Effector memory CD4-positive, alpha-beta T cell (primary cell): ENCODE measurements around the gene GPR27.
A peak's percentile ranks its signal among the peaks of the same experiment; 100 is the strongest.

Source experiments
- DNase-seq, 3 donors: peaks; one replicate each; pipeline ENCODE4 v3.0.0-alpha.2; 2020
- H3K27ac ChIP-seq: 2 replicates; pipeline ENCODE4 v1.7.0; 2013; ENCODE audit warnings: mild to moderate bottlenecking, low read length, moderate library complexity; ENCODE audit not compliant: insufficient read depth, poor library complexity, severe bottlenecking
- H3K27me3 ChIP-seq: replicated peaks from 2 replicates; pipeline ENCODE4 v1.7.0; 2013; ENCODE audit warnings: mild to moderate bottlenecking, low read length; ENCODE audit not compliant: insufficient read depth, control insufficient read depth, poor library complexity, severe bottlenecking
- H3K36me3 ChIP-seq: 2 replicates; pipeline ENCODE4 v1.7.0; 2013; ENCODE audit warnings: mild to moderate bottlenecking, low read length, moderate library complexity; ENCODE audit not compliant: control insufficient read depth, insufficient read depth
- H3K4me1 ChIP-seq: 2 replicates; pipeline ENCODE4 v1.7.0; 2013; ENCODE audit warnings: low read length, mild to moderate bottlenecking; ENCODE audit not compliant: control insufficient read depth, insufficient read depth, poor library complexity, severe bottlenecking
- H3K4me3 ChIP-seq: 2 replicates; pipeline ENCODE4 v1.7.0; 2013; ENCODE audit warnings: low read length, low read depth, mild to moderate bottlenecking; ENCODE audit not compliant: insufficient read depth, poor library complexity, severe bottlenecking
- H3K9me3 ChIP-seq: 2 replicates; pipeline ENCODE4 v1.7.0; 2013; ENCODE audit warnings: mild to moderate bottlenecking, low read length, moderate library complexity; ENCODE audit not compliant: control insufficient read depth

GPR27 gene

DNA sequence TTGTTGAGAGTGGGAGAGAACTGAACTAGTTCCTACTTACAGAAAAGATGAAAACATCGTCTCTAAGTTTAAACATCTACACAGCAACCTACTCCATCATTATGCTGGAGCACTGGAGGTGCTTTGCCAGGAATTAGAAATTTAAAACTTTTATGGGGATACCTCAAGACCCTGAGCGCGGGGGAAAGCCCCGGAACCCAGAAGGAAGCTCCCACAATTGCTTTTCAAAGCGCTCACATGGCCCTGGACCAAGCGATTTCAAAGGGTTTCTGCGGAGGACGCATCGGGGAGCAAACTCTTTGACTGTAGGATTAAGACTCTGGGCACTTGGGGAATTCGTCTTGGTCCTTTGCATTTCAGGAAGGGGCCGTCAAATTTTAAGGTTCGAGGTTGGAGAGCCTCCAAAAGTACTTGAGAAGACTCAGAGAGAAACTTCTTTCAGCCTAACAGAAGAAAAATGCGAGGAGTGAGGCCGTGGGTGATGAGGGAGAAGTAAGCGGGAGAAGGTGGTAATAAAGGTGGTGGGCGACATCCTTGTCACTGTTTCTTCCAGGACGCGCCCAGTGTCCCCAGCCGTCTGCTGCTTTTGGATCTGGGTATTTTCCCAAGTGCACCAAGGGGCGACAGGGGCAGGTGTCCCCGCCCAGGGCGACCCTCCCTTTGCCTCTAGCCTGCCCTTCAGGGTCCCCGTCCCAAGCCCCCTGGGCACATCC lies 30.7 kb downstream of the GPR27 start:
- peak overlapping the region; percentile 46 for H3K4me3 ChIP-seq
- peaks cover 32% of the 10 kb centered on the region for H3K27me3 ChIP-seq
- no peak overlapping the region for H3K27ac ChIP-seq
- peaks cover 13% of the 10 kb centered on the region for H3K4me1 ChIP-seq
- no peak for DNase-seq
- H3K36me3 ChIP-seq: no peaks in the 10 kb centered on the region
- H3K9me3 ChIP-seq: no peaks in the 10 kb centered on the region

- no peak within 1 kb of the TSS for H3K27ac ChIP-seq
- H3K4me3 ChIP-seq: peak within 1 kb of the TSS; percentile 46
- H3K9me3 ChIP-seq: no peaks in the 10 kb centered on the region
- H3K36me3 ChIP-seq: no peaks in the 10 kb centered on the region
- peaks cover 32% of the 10 kb centered on the region for H3K27me3 ChIP-seq
- peaks cover 13% of the 10 kb centered on the region for H3K4me1 ChIP-seq
- peak in 1 of 3 donors; percentile 10 for DNase-seq
Measured at GRCh38 chr3:71784914-71785531, 31.4 kb downstream of the GPR27 start, which contains the start of gene PROK2. Gene PROK2 (minus strand): TSS chr3:71785148. CDS start chr3:71785052, 96 bp downstream.

DNA sequence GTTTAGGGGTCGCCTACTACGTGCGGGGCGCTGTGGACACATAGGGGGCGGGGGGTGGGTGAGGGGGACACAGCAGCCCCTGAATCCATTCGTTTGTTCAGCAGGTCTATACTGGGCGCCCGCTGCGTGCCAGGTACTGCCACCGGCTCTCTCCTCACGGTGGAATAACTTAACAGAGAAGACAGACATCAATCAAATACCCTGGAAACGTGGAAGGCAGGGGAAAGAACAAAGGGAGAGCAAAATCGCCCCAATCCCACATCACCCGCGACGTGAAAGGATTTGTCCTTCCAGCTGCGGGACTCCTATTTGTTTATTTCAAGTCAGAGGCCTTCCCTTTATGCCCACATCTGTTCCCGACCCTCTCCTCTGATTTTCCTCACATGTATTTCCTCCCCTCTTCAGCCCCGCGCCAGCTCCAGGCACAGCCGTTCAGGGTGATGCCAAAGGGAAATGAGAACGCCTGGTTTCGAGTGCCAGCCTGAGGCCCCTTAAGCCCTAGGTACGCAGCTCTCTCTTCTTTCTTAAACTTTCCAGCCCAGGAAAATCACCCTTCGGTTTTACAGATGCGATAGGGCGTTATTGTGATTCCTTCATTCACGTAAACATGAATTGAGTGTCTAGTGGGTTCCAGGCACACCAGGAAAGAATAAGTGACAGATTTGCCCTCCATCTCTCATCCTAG lies 32.0 kb downstream of the GPR27 start:
- Histone ChIP-seq H3K4me1 (peaks cover 13% of the 10 kb centered on the region), H3K36me3 (no peaks in the 10 kb centered on the region), H3K27me3 (peaks cover 32% of the 10 kb centered on the region), H3K9me3 (no peaks in the 10 kb centered on the region), H3K27ac (no peak overlapping the region), H3K4me3 (no peak overlapping the region)
- no peak for DNase-seq

DNA sequence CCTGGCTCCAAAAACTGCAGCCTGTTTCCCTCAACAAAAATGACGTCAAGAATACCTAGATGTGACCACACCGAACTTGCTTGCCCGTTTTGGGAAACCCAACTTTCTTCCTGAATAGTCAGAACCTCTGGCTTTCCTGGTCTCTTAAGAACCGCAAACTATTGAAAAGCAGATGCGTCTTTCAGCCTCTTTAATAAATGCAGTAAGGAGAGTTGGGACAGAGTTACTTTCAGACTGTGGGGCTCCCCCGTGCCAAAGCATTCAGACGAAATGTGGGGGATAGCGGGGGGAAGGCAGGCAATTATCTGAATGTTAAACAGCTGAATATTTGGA lies 32.5 kb downstream of the GPR27 start:
- Histone ChIP-seq H3K36me3 (no peaks in the 10 kb centered on the region), H3K9me3 (no peaks in the 10 kb centered on the region), H3K27me3 (peaks cover 32% of the 10 kb centered on the region), H3K27ac (no peak overlapping the region), H3K4me3 (no peak overlapping the region), H3K4me1 (peaks cover 13% of the 10 kb centered on the region)
- no peak for DNase-seq

DNA sequence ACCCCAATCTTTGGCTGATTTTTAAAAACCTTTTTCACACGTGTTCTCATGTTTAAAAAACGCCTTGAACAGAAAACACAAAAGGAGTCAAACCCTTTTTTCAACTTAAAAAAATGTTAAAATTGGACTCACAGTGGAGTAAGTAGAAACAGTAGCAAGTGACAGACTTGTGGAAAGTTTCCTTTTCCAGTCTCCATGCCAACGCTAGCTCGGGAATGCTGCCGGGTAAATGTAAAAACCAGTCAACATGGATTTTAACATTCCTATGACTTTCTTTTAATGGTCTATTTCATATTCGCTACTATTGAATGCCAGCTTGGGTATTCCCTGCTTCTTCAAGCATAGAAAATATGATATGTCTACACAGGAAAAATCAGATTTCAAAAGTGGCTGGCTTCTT lies 32.9 kb downstream of the GPR27 start:
- H3K4me1 ChIP-seq: peaks cover 13% of the 10 kb centered on the region
- DNase-seq: no peak
- H3K27ac ChIP-seq: no peak overlapping the region
- no peaks in the 10 kb centered on the region for H3K36me3 ChIP-seq
- no peak overlapping the region for H3K4me3 ChIP-seq
- no peaks in the 10 kb centered on the region for H3K9me3 ChIP-seq
- peaks cover 32% of the 10 kb centered on the region for H3K27me3 ChIP-seq

- H3K4me3 ChIP-seq: no peak overlapping the region
- H3K4me1 ChIP-seq: peaks cover 13% of the 10 kb centered on the region
- H3K27ac ChIP-seq: no peak overlapping the region
- DNase-seq: no peak
- peaks cover 19% of the 10 kb centered on the region for H3K27me3 ChIP-seq
- no peaks in the 10 kb centered on the region for H3K36me3 ChIP-seq
- H3K9me3 ChIP-seq: no peaks in the 10 kb centered on the region
Measured at GRCh38 chr3:71787851-71788405, 34.3 kb downstream of the GPR27 start.

DNA sequence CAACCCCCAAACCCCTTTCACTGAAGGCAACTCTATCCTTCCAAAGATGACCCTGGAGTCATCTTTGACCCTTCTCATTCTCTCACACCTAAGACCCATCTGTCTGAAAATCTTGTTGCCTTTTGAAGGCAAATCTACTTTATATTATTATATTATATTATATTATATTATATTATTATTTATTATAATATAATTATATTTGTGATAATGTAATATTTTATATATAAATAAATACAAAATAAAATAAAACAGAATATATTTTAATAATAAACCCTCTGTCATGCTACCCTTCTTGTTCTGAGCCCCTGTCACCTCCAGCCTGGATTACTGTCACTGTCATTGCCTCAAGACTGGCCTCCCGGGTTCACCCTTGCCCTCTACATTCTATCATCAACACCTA lies 36.3 kb downstream of the GPR27 start:
- peaks cover 8% of the 10 kb centered on the region for H3K27me3 ChIP-seq
- DNase-seq: no peak

DNA sequence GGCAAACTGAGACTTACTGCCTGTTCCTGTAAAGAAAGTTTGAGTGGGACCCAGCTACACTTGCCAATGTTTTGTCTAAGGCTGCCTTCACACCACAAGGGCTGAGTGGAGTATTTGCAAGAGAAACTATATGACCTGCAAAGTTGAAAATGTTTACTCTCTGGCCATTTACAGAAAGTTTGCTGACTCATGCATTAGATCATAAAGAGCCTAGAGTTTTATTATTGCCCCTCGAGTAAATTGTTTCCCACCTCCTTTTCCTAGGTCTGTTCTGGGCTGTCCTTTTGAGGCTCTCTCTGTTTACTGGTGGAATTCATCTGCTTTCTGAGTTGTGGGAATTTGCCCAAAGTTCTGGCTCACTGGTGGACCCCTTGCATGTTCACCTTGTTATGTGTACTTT lies 38.0 kb downstream of the GPR27 start:
- Histone ChIP-seq H3K27ac (no peak overlapping the region), H3K4me1 (no peaks in the 10 kb centered on the region), H3K9me3 (no peaks in the 10 kb centered on the region), H3K4me3 (no peak overlapping the region), H3K27me3 (no peaks in the 10 kb centered on the region), H3K36me3 (no peaks in the 10 kb centered on the region)
- DNase-seq: no peak

More for the DNA sequence above, 36.3 kb downstream of the GPR27 start:
- Histone ChIP-seq H3K27ac (no peak overlapping the region), H3K4me1 (peaks cover 5% of the 10 kb centered on the region), H3K9me3 (no peaks in the 10 kb centered on the region), H3K4me3 (no peak overlapping the region), H3K36me3 (no peaks in the 10 kb centered on the region)

- Histone ChIP-seq H3K4me1 (no peaks in the 10 kb centered on the region), H3K27ac (no peak overlapping the region), H3K9me3 (no peaks in the 10 kb centered on the region), H3K27me3 (no peaks in the 10 kb centered on the region), H3K36me3 (no peaks in the 10 kb centered on the region), H3K4me3 (no peak overlapping the region)
- no peak for DNase-seq
Measured at GRCh38 chr3:71796290-71796689, 42.6 kb downstream of the GPR27 start.

DNA sequence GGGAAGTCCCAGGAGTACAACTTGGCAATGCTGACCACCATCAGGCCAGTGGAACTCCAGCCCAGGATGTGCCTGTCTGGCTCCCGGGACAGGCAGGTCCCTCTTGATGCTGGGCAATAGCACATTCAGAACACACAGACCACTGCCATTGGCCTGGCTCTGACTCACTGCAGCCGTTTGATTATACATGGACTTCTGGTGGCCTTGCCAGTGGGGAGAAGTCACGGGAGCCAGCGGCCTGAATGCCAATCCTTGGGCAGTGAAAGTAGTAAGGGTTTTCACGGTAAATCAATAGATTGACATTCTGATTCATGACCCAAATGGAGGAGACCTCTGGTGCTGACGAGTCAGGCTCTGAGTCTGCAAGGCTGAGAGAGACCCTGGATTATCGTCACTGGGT lies 43.8 kb downstream of the GPR27 start:
- DNase-seq: no peak
- Histone ChIP-seq H3K4me3 (no peak overlapping the region), H3K9me3 (no peaks in the 10 kb centered on the region), H3K27ac (no peak overlapping the region), H3K36me3 (no peaks in the 10 kb centered on the region), H3K4me1 (no peaks in the 10 kb centered on the region), H3K27me3 (no peaks in the 10 kb centered on the region)
